GM19395 (cell line): ENCODE measurements around the gene FAM234B.
"Not testable (repeated sequence)": the region's sequence is repeated elsewhere in the genome, so short reads cannot be mapped to it uniquely, and the experiment has no call there.

ENCODE experiments used
- ATAC-seq: cut with Tn5 transposase; IDR thresholded peaks from one replicate; pipeline ENCODE4 v1.9.1; 2021; ENCODE audit warnings: mild to moderate bottlenecking, moderate library complexity; ENCODE audit not compliant: unreplicated experiment

The FAM234B gene

DNA sequence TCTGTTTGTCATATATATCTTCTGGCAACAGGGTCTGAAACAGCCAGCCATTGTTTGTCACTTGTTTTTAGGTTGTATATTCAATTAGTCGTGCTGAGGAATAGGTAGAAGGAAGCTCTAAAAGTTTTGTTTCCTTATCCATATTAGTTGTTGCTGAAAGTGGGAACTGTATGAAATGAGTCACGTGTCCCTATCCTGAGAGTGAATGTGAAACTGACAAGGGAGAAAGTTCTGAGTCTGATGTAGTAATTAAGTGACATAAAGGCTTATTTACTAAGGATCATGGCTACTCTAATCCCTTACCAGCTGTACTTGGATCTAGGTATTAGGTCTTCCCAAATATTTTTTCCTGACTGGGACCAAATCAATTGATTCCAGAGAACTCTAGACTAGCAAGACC, 16.4 kb downstream of the FAM234B start:
- ATAC-seq, result no peak

DNA sequence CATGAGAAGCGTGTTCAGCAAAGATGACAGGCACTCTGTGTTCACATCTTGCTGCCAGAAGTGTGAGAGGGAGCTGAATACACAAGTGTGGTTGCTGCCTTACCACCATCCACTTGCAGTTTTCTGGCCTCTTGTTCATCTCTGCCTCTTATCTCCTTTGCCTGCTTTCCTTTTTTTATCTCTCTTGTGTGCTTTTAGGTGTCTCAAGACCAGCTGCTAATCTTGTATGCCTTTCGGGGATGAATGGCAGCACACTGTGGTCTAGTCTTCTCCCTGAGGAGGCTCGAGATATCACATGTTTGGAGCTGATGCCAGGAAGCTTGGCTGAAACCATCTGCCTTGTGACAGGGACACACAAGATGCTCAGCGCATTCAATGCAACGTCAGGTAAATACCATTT, 17.2 kb downstream of the FAM234B start:
- ATAC-seq, result no peak

DNA sequence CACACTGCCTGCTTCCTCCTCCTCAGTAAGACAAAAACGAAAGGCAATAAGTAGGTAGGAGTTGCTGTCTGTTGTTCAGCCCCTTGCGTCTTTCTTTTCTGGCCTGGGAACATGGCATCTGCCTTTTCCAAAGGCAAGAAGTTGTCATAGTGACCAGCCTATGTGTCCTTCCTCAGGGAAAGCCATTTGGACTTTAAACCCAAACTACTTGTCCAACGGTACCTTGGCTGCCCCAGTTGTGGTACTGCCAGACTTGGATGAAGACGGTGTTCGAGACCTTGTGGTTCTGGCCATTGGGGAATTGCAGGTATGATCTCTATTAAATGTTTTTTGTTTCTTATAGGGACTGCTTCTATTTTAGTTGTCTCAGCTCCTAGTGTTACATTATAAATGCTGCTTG, 18.5 kb downstream of the FAM234B start:
- ATAC-seq, result no peak

- no peak for ATAC-seq
These were observed 21.8 kb downstream of the FAM234B start for GRCh38 chr12:13066014-13066413.

DNA sequence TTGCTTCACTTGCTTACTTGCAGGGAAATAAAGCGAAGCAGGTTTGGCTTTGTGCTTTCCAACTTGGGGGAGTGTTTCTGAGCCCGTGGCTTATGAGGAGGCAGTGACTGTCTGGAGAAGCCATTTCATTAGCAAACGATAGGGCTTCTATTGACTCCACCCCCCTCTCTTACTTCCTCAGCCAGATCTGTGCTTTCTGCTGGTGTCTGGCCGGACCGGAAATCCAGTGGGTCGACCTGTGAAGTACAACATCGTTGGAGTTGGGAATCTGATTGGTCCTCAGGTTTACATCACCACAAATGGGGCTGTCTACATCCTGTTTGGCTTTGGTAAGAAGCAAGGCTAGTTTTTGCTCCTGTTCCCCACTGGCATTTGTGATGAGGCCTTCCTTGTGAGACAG, 22.3 kb downstream of the FAM234B start:
- no peak for ATAC-seq

GRCh38 chr12:13067322-13067721, 23.1 kb downstream of the FAM234B start:
- no peak for ATAC-seq

DNA sequence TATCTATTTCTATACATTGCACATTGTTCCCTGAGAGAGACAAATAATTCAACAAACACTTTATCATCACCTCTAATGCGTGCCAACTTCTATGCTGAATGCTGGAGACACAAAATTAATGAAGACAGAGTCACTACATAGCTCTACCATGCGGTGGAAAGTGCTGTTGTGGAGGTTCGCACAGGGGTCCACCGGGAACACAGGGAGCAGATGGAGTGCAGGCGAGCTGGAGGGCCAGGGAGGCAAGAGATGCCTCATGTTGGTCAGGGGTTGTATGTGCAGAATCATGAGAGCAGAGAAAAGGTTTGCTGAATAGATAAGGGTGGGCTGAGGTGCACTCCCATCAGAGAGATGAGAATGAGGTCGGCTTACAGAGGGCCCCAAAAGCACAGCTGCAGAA, 25.2 kb downstream of the FAM234B start:
- ATAC-seq, result no peak

DNA sequence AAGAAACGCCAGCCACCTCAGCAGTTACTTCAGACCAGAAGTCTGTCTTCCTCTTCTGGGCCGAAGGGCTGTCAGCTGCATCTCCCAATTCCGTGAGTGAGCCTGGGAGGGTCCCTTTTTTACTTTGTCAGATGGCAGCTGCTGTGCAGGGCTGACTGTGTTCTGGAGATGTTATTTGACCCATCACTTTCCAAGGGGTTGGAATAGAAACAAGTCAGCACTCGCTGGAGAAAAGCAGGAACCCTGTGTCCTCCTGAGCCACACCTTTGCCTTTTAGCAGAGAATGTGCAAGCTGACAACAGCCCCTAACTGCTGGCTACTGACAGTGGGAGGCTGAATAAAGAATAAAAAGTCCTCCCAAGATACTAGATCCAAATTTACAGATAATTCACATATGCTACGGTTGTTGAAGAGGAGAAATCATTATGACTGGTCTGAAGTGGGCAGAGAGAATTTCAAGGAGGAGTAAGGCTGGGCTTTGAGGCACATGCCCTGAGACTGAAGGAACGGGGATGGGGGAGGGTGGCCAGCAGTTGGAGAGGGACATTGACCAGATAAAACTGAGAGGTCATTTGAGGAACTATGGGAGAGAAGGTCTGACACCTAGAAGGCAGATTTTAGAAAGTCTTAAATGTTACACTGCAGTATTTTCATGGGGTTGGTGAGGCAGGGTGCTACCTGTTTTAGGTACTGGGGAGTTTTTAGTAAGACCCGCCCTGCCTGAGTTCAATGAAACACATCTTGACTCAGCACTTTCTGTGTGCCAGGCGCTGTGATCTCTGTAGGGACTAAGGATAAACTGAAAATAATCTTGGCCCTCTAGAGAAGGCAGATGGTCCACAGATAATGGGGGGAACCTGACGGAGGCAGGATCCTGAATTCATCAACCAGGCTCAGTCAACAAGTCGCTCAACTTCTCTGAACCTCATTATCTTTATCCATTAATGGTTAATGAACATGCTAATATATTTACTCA, 27.4 kb downstream of the FAM234B start:
- ATAC-seq, result no peak

DNA sequence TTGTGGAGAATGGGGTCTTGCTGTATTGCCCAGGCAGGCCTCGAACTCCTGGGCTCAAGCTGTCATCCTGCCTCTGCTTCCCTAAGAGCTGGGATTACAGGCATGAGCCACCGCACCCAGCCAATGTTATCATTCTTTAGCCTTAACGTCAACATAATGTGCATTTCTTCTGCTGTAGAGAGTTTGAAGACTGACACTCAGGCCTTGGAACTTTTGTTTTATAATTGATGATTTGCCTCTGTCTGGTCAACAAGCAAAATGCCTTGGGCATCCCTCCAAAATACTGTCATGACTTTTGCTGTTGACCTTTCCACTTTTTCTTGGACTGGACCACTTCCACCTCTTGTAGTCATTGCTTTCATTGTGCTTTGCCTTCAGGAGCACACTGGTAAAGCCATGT, 29.0 kb downstream of the FAM234B start:
- ATAC-seq, result no peak

DNA sequence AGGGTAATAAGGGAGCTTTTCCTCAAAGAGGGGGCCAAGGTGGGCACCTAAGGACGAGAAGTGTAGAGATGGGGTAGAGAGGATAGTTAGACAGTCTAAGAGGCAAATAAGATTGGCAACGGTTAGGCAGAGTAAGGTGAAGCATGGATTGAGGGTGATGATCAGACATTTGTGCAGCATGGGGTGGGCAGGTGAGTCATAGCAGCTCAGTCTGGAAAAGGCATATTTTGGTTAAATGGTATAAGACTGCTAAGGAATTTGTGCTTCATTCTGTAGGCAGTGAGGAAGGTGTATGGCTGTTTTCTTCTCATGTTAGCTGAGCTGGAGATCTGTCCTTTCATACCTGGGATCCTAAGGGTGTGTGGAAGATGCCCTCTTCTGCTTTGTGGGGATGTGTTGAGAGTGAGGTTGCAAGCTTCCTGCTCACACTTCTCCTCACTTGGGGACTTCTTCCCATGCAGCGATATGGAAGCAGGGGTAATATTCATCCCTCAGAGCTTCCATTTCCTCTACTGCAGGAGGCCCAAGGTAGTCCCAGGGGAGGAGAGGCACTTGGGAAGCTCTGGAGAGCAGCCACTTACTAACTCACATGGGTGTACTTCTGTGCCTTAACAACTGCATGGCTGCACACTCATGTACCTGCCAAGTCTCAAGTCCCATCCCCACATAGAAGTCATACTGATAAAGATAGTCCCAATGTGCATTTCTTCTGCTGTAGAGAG, 30.4 kb downstream of the FAM234B start:
- no peak for ATAC-seq

DNA sequence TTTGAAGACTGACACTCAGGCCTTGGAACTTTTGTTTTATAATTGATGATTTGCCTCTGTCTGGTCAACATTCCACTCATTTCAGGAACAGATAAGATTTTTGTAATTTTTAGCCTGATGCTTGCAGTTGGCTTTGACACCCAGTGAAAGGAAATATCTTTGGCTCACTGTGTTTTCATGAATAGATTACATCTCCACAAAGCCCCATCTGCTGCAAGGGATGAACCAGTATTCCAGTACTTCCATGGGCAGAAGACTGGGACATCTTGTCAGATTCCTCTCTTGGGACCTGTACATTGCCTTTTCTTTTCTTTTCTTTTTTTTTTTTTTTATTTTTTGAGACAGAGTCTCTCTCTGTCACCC, 30.9 kb downstream of the FAM234B start:
- no peak for ATAC-seq

DNA sequence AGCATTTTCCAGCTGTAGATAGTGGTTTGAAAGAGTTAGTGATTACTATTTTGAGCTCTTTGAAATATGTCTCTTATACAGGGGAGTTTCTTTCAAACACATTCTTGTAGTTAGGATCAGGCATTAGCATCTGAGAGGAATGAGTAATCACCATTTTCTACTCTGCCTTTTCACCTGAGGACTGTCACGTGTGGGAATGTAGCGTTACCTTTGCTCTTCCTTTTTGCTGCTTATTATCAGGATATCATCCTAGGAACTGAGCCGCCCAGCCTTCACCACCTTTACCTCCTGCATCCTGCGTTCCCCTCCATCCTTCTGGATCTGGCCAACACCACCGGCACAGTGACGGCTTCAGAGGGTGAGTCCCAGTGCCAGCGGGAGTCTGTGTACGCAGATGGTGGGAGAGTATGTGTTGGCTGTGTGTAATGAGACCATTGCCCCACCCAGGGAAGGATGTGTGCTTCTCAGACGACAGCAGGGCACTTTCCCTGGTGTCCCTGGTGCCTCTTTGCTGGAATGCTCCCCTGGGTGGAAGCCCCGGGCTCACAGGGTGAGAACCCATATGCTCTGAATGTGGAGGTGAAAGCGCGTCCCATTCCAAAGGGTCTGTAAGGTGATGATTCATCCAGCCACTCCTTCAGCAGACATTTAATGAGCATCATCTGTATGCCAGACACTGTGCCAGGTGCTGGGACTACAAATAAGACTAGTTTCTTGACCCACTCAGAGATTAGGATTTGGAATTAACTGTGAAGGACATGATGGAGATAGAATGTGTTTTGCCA, 31.8 kb downstream of the FAM234B start:
- no peak for ATAC-seq

- no peak for ATAC-seq
These were observed 35.3 kb downstream of the FAM234B start for GRCh38 chr12:13079440-13079906.

DNA sequence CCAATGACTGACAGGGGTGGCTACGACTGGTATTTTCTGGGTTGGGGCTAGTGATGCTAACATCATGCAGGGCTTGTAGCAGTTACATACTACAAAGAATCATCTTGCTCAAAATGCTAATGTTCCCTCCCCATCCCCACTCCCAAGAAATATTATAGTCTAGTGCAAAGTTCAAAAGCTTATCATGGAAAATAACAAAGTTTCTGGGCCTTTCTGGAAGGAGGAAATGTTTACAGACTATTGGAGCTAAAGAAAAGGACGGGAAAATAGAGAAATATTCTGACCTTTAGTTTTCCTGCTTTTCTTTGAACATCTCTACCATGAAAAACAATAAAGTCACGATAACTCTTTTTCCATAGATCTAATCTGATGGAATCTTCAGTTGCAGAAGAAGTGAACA, 36.1 kb downstream of the FAM234B start:
- ATAC-seq, result no peak

DNA sequence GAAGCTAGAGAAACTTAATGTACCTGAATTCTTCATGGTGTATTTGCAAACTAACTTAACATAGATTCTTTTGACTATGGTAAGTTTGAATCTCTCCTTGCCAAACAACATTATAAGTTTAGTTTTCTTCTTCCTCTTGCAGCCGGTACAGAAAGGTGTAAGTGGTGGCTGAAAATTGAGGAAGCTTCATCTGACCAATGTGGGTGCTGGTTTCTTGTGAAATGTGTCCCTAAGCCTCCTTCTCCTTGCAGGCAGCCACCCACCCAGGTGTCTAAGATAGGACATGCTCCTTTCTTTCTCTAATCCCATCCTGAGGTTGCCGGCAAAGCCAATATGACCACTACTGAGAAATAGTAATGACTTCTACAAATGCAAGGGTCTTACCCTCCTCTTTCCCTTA, 38.7 kb downstream of the FAM234B start:
- ATAC-seq, result no peak

- ATAC-seq, result not testable (repeated sequence)
These were observed 39.5 kb downstream of the FAM234B start for GRCh38 chr12:13083638-13084037.

GRCh38 chr12:13084898-13085640, 40.9 kb downstream of the FAM234B start:
- ATAC-seq, result no peak

- ATAC-seq, result no peak
These were observed 41.9 kb downstream of the FAM234B start for GRCh38 chr12:13085968-13086686.

DNA sequence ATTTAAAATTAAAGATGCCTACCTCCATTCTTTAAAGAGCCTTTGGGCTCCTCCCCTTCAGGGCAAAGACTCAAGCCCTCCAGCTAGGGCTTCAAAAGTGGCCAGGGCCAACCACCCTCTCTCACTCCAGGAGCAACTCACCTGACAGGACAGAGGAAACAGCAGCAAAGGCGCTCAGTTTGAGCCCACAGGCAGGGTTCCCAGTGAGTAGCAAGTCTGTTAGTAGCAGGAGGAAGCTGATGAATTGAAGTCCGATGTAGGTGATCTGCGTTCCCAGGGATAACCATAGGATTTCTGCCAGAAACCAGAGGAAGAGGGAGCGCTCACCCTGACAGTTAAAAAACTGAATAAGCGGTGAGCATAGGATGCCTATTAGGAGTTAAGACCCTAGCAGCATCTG, 43.6 kb downstream of the FAM234B start:
- ATAC-seq, result no peak

GRCh38 chr12:13088496-13088895, 44.3 kb downstream of the FAM234B start:
- no peak for ATAC-seq
